Activated CD4-positive, alpha-beta T cell treated with anti-CD3 and anti-CD28 coated beads for 36 hours (primary cell): ENCODE data around the gene LY6G6C. TPM values are rescaled to one million over a fixed set of nuclear protein-coding genes. Genes with fewer than 3 reads are reported as not detected.

ENCODE experiments used
- ATAC-seq: fragments of 200-7000 bp; cut with Tn5 transposase; one replicate; pipeline ENCODE4 v1.10.0; 2021; ENCODE audit warnings: mild to moderate bottlenecking, moderate library complexity
- CTCF ChIA-PET: fragments of 350-600 bp; sonication (Branson Sonifier 250); formaldehyde crosslinking; loops from one replicate; lab custom pipeline; 2021; ENCODE audit warnings: antibody characterized with exemption; lab: Charles Lee
- POLR2A ChIA-PET: fragments of 350-600 bp; sonication (Branson Sonifier 250); formaldehyde crosslinking; loops from one replicate; lab custom pipeline; 2021; ENCODE audit warnings: antibody characterized with exemption, inconsistent platforms; lab: Charles Lee
- DNase-seq: peaks from one replicate; pipeline ENCODE4 v3.0.0-alpha.2; 2020
- H3K27ac Mint-ChIP-seq: one replicate; pipeline ENCODE4 v1.8.0; 2021; ENCODE audit warnings: mixed read lengths
- H3K27me3 Mint-ChIP-seq: one replicate; pipeline ENCODE4 v1.8.0; 2021; ENCODE audit warnings: mixed read lengths
- H3K36me3 Mint-ChIP-seq: one replicate; pipeline ENCODE4 v1.8.0; 2021; ENCODE audit warnings: low read depth, mixed read lengths
- H3K4me1 Mint-ChIP-seq: one replicate; pipeline ENCODE4 v1.8.0; 2021; ENCODE audit warnings: mixed read lengths
- H3K4me3 Mint-ChIP-seq: one replicate; pipeline ENCODE4 v1.8.0; 2021; ENCODE audit warnings: mild to moderate bottlenecking, moderate library complexity, mixed read lengths
- H3K9me3 Mint-ChIP-seq: one replicate; pipeline ENCODE4 v1.8.0; 2021; ENCODE audit warnings: low read depth, mixed read lengths
- intact Hi-C, 2 experiments: fragments of 100-400 bp; cut with DNase I in 1 of 2; cut with micrococcal nuclease in 1 of 2; formaldehyde crosslinking; loops; one replicate each; pipeline versions ENCODE4 v1.14.2 to v1.15.1; 2022 to 2024; cut with DNase I, micrococcal nuclease
- total RNA-seq, 2 experiments: library from RNA; stranded (reverse); gene quantifications; one replicate each; pipeline ENCODE4 v1.2.3, GENCODE V29; 2021

LY6G6C gene
- total RNA-seq, 2 experiments from 2014 or later = not detected

GRCh38 chr6:31734247-31734820 is 12.8 kb upstream of the LY6G6C start:
- H3K9me3 Mint-ChIP-seq = no peaks in the 10 kb centered on the region
- H3K27ac Mint-ChIP-seq = peak overlapping the region; percentile 89
- intact Hi-C loops = loop anchor here in 1 of 2 experiments (10.0 kb wide), 1 partner anchor 1470 kb away; the partner anchor contains the start of genes HSD17B8, RING1, RXRB and SLC39A7
- no peaks in the 10 kb centered on the region for H3K27me3 Mint-ChIP-seq
- H3K36me3 Mint-ChIP-seq = peaks cover 49% of the 10 kb centered on the region
- ChIA-PET CTCF (interaction anchor here (0.5 to 1.4 kb wide), 2 partner anchors 41 to 111 kb away, joined by 4 read pairs; no protein-coding TSS in a partner anchor), POLR2A (no interaction called here)
- no peak for DNase-seq
- H3K4me1 Mint-ChIP-seq = peaks cover 60% of the 10 kb centered on the region
- no peak for ATAC-seq
- H3K4me3 Mint-ChIP-seq = peak overlapping the region; percentile 96

- Mint-ChIP-seq H3K27me3 (no peaks in the 10 kb centered on the region), H3K4me3 (peak overlapping the region; percentile 96), H3K27ac (peak overlapping the region; percentile 89), H3K36me3 (peaks cover 49% of the 10 kb centered on the region), H3K9me3 (no peaks in the 10 kb centered on the region), H3K4me1 (peaks cover 60% of the 10 kb centered on the region)
- ChIA-PET CTCF (interaction anchor here (0.5 kb wide), 1 partner anchor 111 kb away, joined by 4 read pairs; no protein-coding TSS in a partner anchor), POLR2A (interaction anchor here (0.6 kb wide), 1 partner anchor 29 kb away, joined by 3 read pairs; no protein-coding TSS in a partner anchor)
- no peak for ATAC-seq
- DNase-seq = no peak
- intact Hi-C loops = loop anchor here in 1 of 2 experiments (10.0 kb wide), 1 partner anchor 1471 kb away; the partner anchor contains the start of genes HSD17B8, RING1, RXRB and SLC39A7
Measured at GRCh38 chr6:31733734-31734133, 12.2 kb upstream of the LY6G6C start.

DNA sequence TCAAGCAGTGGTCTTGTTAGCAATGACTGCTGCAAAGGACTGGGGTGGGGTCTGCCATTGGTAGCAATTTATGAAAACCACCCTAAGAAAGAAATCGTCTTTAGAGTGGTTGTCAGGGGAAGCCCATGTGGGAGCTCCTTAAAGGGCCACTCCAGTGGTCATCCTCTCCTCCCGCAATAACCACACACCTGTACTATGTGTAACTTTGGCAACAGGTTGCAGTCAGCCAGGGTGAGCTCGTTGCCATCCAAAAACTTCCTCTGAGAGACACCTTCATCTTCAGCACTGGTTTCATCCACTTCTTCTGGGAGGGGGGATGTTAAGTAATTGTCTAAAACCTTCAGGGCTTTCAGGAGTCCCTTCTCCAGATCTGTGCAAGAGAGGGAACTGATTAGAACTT is 10.5 kb upstream of the LY6G6C start:
- CTCF ChIA-PET = interaction anchor here (0.6 to 2.3 kb wide), 6 partner anchors 8 to 675 kb away, joined by 3 to 6 read pairs (median 3); partner anchors contain the start of genes DDX39B, MPIG6B and MSH5
- DNase-seq = no peak
- ATAC-seq = no peak
- Mint-ChIP-seq H3K27me3 (no peaks in the 10 kb centered on the region), H3K4me1 (peaks cover 58% of the 10 kb centered on the region), H3K27ac (no peak overlapping the region), H3K36me3 (peaks cover 49% of the 10 kb centered on the region), H3K9me3 (no peaks in the 10 kb centered on the region), H3K4me3 (no peak overlapping the region)
- POLR2A ChIA-PET = interaction anchor here (1.2 kb wide), 1 partner anchor 69 kb away, joined by 3 read pairs; no protein-coding TSS in a partner anchor
- intact Hi-C loops = loop anchor here in 1 of 2 experiments (10.0 kb wide), 1 partner anchor 1473 kb away; the partner anchor contains the start of genes HSD17B8, RING1, RXRB and SLC39A7

DNA sequence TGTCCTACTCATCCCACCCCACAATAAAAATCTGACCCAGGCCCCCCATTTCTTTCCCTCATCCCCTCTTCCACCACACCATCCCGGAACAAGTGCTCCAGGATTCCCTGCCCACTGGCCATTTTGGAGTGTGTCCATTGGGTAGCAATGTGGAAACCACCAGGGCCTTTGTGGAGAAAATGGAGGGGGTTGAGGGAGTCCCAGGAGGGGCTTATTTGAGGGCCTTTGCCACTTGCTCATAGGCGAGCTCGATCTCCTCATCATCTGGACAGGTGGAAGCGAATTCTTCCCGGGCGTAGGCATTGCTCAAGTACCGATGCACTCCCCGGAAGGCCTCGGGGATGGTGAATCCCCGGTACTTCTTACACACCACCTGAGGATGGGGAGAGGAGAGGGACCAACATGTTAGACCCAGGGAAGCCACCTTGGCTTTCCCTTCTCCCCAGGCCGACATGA is 9.1 kb upstream of the LY6G6C start:
- intact Hi-C loops = loop anchor here in 1 of 2 experiments (10.0 kb wide), 1 partner anchor 1474 kb away; the partner anchor contains the start of genes HSD17B8, RING1, RXRB and SLC39A7
- no peaks in the 10 kb centered on the region for H3K27me3 Mint-ChIP-seq
- peaks cover 48% of the 10 kb centered on the region for H3K36me3 Mint-ChIP-seq
- peaks cover 65% of the 10 kb centered on the region for H3K4me1 Mint-ChIP-seq
- POLR2A ChIA-PET = no interaction called here
- no peak overlapping the region for H3K27ac Mint-ChIP-seq
- no peaks in the 10 kb centered on the region for H3K9me3 Mint-ChIP-seq
- ATAC-seq = no peak
- CTCF ChIA-PET = interaction anchor here (0.6 to 2.3 kb wide), 11 partner anchors 7 to 132 kb away, joined by 3 to 6 read pairs (median 3); partner anchors contain the start of gene MSH5
- no peak for DNase-seq
- peak overlapping the region; percentile 69 for H3K4me3 Mint-ChIP-seq

DNA sequence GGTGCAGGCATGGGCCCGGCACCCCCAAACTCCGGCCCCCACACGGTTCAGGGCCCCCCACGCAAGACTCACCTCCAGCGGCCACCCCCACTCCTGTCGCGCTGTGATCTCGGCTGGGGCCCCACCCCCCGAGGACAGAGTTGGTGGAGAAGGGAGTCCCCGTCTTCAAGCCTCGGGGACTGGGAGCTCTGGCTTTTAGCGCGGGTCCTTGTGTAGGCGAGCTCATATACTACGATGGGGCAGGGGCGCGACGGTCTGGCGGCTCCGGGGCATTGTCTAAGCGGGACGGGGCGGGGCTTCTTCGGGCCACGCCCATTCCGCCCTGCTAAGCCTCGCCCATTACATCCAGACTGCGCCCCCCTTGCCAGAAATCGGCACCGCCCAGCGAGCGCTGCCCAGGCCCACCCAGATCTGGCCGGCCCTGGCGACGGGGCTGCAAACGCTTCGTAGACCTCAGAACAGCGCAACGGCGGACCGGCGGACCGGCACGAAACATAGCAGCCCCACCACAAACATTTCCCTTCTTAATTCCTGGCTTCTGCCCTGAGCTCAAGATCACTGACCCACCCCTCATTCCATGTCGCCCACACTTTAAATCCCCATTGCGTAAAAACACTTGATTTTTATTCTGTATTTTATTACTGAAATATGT is 8.6 kb upstream of the LY6G6C start:
- Mint-ChIP-seq H3K4me1 (peaks cover 68% of the 10 kb centered on the region), H3K36me3 (peaks cover 43% of the 10 kb centered on the region), H3K9me3 (no peaks in the 10 kb centered on the region), H3K27me3 (no peaks in the 10 kb centered on the region), H3K27ac (no peak overlapping the region), H3K4me3 (peak overlapping the region; percentile 69)
- CTCF ChIA-PET = interaction anchor here (0.6 to 2.3 kb wide), 21 partner anchors 8 to 359 kb away, joined by 3 to 8 read pairs (median 3); partner anchors contain the start of genes ABHD16A, MSH5 and NEU1
- POLR2A ChIA-PET = interaction anchor here (0.6 kb wide), 1 partner anchor 66 kb away, joined by 3 read pairs; no protein-coding TSS in a partner anchor
- intact Hi-C loops = loop anchor here (1.0 to 10.0 kb wide), 7 partner anchors 8 to 1475 kb away; partner anchors contain the start of genes HSPA1B (in 2 of the 2), ABHD16A (in 1 of the 2), HSD17B8 (in 1 of the 2) and LY6G5C (in 1 of the 2)
- ATAC-seq (peak; percentile 40), DNase-seq (peak; percentile 75)

DNA sequence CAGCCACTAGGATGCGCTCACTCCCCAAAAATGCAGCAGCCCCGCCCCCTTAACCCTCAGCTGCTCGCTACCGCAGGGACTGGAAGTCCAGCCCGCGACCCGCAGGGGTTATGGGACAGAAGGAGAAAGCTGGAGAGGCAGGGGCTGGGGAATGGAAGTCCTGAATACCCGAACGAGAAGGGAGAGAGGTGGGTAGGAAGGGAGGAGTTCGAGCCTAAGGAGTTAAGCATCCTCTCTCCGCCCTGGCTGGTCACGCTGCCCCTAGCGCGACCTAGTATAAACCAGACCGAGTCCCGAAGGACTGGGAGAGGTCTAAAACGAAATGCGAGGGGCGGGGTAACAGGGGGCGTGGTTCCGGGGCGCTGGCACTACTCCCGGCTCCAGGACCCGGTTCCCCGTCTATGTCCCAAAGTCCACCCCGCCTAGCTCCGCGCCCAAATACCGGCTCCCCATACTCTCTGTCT is 8.0 kb upstream of the LY6G6C start:
- Mint-ChIP-seq H3K4me3 (peak overlapping the region; percentile 69), H3K4me1 (peaks cover 65% of the 10 kb centered on the region), H3K27ac (peak overlapping the region; percentile 5), H3K36me3 (peaks cover 38% of the 10 kb centered on the region), H3K27me3 (no peaks in the 10 kb centered on the region), H3K9me3 (no peaks in the 10 kb centered on the region)
- ChIA-PET POLR2A (no interaction called here), CTCF (interaction anchor here (0.6 to 1.9 kb wide), 17 partner anchors 9 to 360 kb away, joined by 3 to 8 read pairs (median 3); partner anchors contain the start of genes ABHD16A, MSH5 and NEU1)
- intact Hi-C loops = loop anchor here (1.0 to 2.0 kb wide), 6 partner anchors 9 to 98 kb away; partner anchors contain the start of genes HSPA1B (in 2 of the 2), ABHD16A (in 1 of the 2), LY6G5C (in 1 of the 2) and VARS1 (in 1 of the 2)
- DNase-seq = peak; percentile 86
- ATAC-seq = peak; percentile 59

GRCh38 chr6:31728767-31729514 is 7.4 kb upstream of the LY6G6C start, which contains the start of gene DDAH2:
Gene DDAH2, minus strand, starts transcription at chr6:31729299. Its CDS starts 138 bp downstream, at chr6:31729161.
- Mint-ChIP-seq H3K4me1 (peaks cover 59% of the 10 kb centered on the region), H3K27me3 (no peaks in the 10 kb centered on the region), H3K27ac (peak within 1 kb of the TSS; percentile 5), H3K9me3 (no peaks in the 10 kb centered on the region), H3K4me3 (peak within 1 kb of the TSS; percentile 69), H3K36me3 (peaks cover 32% of the 10 kb centered on the region)
- POLR2A ChIA-PET = no interaction called here
- DNase-seq (no peak), ATAC-seq (peak; percentile 14)
- intact Hi-C loops = loop anchor here (1.0 to 2.0 kb wide), 6 partner anchors 9 to 98 kb away; partner anchors contain the start of genes HSPA1B (in 2 of the 2), ABHD16A (in 1 of the 2), LY6G5C (in 1 of the 2) and VARS1 (in 1 of the 2)
- CTCF ChIA-PET = interaction anchor here (0.6 to 1.9 kb wide), 12 partner anchors 9 to 231 kb away, joined by 3 to 8 read pairs (median 4); partner anchors contain the start of genes ABHD16A, MSH5 and NEU1

DNA sequence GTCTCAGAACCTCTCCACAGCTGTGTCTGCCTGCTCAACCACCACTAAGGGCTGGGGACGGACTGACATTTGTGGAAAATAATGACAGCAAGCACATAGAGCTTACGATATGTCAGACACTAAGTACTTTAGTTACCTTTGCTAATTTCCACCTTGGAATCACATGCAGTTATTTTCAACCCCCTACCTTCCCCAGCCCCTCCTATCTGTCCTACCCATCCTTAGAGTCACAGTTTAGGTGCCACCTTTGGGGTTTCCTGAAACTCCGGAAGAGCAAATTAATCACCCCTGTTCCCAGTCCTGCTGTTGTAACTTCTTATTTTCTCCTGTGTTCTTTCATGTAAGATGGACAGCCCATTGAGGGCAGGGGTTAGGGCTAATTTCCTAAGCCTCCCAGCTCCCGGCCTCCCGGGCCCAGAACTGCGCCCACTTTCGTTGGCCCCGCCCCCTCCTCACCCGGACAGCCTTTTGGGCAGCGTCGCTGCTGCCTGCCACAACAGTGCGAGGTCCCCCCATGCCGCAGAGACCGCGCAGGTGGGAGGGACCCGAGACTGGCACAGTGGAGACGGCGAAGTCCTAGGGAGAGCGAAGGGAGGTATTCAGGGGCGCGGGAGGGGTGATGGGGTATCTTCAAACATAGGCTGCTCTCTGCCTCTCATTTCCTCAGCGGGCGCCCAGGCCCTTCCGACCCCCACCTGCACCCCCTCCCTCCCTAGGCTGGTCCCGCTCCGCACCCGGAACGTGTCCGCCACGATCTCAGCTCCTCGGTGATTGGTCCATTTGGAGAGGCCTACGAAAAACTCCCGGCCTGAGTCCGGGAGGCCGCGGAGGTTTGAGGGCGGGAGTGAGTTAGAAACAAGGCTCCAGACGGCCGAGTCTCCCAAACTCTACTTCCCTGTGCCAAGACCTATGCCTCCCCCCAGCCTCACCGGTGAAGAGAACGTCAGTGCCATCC is 6.4 kb upstream of the LY6G6C start:
- peak overlapping the region; percentile 62 for H3K27ac Mint-ChIP-seq
- ATAC-seq (peak; percentile 17), DNase-seq (no peak)
- CTCF ChIA-PET = interaction anchor here (0.7 to 1.5 kb wide), 2 partner anchors 41 to 102 kb away, joined by 3 to 10 read pairs; no protein-coding TSS in a partner anchor
- H3K9me3 Mint-ChIP-seq = no peaks in the 10 kb centered on the region
- peaks cover 23% of the 10 kb centered on the region for H3K36me3 Mint-ChIP-seq
- H3K4me1 Mint-ChIP-seq = peaks cover 50% of the 10 kb centered on the region
- POLR2A ChIA-PET = interaction anchor here (0.9 kb wide), 1 partner anchor 102 kb away, joined by 3 read pairs; no protein-coding TSS in a partner anchor
- H3K27me3 Mint-ChIP-seq = no peaks in the 10 kb centered on the region
- no peak overlapping the region for H3K4me3 Mint-ChIP-seq
- intact Hi-C loops = loop anchor here in 1 of 2 experiments (2.0 kb wide), 1 partner anchor 47 kb away; the partner anchor contains the start of gene LY6G5C
